Activated B cell treated with CpG ODN at 0.5 μM for 24 hours (primary cell): ENCODE results near the gene MYPN. TPM values are rescaled to one million over a fixed set of nuclear protein-coding genes. Genes with fewer than 3 reads are reported as not detected.

Experiments
- total RNA-seq: library from RNA; stranded (reverse); gene quantifications from 2 replicates; pipeline ENCODE4 v1.2.3, GENCODE V29; 2022

MYPN gene
- total RNA-seq, 1 donor from 2014 or later = not detected

Other genes starting within 250 kb of the MYPN start
- 30.1 and 31.6 TPM in 2 replicates for gene SIRT1, start 224.8 kb upstream of the MYPN start, total RNA-seq
- 65.3 and 84.2 TPM in 2 replicates for gene HERC4, start 34.2 kb upstream of the MYPN start, total RNA-seq
- gene ATOH7, start 122.6 kb downstream of the MYPN start, total RNA-seq = not detected in 2 replicates
- gene HNRNPH3, start 222.6 kb downstream of the MYPN start, total RNA-seq = 101 and 113 TPM in 2 replicates
- 2.0 and 4.7 TPM in 2 replicates for gene PBLD, start 223.4 kb downstream of the MYPN start, total RNA-seq